ENCODE measurements around the gene RABL6.
A peak's percentile ranks its signal among the peaks of the same experiment; 100 is the strongest.
"Not testable (repeated sequence)": the region's sequence is repeated elsewhere in the genome, so short reads cannot be mapped to it uniquely, and the experiment has no call there.

Gene RABL6

GRCh38 chr9:136835932-136836904 is 28.5 kb downstream of the RABL6 start:
- no peak for DNase-seq (ENCODE audit: low read depth)

GRCh38 chr9:136837146-136837855 is 29.6 kb downstream of the RABL6 start:
- no peak for DNase-seq (ENCODE audit: low read depth)

- not testable (repeated sequence) for DNase-seq (ENCODE audit: low read depth)
These were observed 30.1 kb downstream of the RABL6 start for GRCh38 chr9:136837856-136838277.

DNA sequence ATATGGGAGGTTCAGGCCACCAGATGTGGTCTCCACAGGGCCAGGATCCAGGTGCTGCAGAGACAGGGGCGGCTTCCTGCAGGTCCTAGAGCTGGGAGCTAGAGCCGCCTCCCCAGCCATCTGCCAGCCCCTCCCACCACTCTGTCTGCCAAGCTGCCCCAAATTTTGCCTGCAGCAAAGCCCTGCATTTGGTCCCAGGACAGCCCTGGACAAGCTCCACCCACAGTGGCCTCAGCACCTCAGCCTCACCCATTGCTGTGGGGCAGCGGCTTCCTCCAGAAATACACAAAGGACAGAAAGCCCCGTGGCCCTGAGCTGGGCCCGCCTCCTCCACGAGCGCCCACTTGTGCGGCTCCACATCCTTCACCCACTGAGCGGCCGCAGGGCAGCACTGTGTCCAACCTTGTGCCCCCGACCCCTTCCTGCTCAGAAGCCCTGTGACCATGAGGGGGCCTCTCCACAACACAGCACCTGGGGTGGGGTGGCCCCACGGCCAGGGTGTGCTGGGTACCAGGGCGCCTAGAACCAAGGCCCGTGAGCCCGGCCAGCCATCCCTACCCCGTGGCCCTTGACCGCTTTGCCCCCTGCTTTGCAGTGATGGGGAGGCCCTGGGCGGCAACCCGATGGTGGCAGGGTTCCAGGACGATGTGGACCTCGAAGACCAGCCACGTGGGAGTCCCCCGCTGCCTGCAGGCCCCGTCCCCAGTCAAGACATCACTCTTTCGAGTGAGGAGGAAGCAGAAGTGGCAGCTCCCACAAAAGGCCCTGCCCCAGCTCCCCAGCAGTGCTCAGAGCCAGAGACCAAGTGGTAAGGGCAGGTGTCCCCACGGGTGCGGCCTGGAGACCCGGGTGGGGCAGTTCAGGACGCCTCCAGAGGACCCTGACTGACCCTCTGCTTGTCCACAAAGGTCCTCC is 30.8 kb downstream of the RABL6 start:
- no peak for DNase-seq (ENCODE audit: low read depth)

DNA sequence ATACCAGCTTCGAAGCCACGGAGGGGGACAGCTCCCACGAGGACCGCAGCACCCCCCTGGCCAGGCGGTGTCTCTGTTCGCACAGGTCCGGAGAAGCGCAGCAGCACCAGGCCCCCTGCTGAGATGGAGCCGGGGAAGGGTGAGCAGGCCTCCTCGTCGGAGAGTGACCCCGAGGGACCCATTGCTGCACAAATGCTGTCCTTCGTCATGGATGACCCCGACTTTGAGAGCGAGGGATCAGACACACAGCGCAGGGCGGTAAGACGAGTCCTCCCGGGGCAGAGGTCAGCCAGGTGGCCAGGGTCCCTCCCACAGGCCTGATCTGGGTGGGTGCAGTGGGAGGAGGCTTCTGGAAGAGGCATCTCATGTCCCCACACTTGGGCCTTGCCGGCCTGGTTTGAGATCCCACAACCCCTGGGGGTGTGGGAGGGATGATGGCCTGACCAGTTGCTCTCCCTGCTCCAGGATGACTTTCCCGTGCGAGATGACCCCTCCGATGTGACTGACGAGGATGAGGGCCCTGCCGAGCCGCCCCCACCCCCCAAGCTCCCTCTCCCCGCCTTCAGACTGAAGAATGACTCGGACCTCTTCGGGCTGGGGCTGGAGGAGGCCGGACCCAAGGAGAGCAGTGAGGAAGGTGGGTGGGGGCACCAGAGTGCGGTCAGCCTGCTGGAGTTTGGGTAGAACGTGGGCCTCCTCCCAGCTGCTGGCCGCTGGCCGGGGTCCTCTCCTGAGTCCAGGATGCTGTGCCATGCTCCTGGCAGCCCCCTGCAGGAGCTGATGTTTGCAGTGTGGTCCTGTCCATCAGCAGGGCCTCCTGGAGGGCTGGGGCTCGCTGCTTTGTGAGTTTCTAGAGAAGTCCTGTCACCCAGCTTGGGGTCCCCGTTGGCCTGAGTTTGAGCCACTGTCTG is 31.7 kb downstream of the RABL6 start:
- DNase-seq (ENCODE audit: low read depth), result no peak

DNA sequence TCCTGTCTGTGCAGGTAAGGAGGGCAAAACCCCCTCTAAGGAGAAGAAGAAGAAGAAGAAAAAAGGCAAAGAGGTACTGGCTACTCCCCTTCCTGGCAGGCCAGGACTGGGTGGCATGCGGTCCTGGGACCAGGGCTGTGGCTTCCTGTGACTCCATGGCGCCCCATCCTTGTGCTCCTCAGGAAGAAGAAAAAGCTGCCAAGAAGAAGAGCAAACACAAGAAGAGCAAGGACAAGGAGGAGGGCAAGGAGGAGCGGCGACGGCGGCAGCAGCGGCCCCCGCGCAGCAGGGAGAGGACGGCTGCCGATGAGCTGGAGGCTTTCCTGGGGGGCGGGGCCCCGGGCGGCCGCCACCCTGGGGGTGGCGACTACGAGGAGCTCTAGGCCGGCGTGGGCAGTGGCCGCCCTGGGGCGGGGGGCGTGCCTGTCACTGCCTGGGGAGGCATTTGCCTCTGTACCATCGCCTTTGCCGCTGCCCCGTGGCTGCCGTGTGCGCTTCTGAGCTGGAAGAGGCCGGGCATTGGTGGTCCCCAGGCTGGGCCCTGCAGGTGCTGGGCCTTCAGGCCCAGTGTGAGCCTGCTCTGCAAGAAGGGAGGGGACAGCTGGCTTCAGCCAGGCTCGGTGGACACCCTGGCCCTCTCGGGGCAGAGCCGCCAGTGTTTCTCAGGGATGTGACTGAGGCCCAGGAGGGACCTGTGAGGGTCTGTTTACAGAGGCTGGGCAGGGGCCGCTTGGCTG is 32.6 kb downstream of the RABL6 start:
- DNase-seq (ENCODE audit: low read depth), result no peak

- DNase-seq (ENCODE audit: low read depth), result no peak
These were observed 33.3 kb downstream of the RABL6 start for GRCh38 chr9:136840877-136841645.

- not testable (repeated sequence) for DNase-seq (ENCODE audit: low read depth)
These were observed 34.1 kb downstream of the RABL6 start for GRCh38 chr9:136841646-136842379.

- DNase-seq (ENCODE audit: low read depth), result peak; percentile 46
These were observed 34.7 kb downstream of the RABL6 start, which contains the start of gene AJM1 for GRCh38 chr9:136842380-136842948. Gene AJM1 (plus strand): TSS chr9:136842478. CDS start chr9:136844415, 1,937 bp downstream.

DNA sequence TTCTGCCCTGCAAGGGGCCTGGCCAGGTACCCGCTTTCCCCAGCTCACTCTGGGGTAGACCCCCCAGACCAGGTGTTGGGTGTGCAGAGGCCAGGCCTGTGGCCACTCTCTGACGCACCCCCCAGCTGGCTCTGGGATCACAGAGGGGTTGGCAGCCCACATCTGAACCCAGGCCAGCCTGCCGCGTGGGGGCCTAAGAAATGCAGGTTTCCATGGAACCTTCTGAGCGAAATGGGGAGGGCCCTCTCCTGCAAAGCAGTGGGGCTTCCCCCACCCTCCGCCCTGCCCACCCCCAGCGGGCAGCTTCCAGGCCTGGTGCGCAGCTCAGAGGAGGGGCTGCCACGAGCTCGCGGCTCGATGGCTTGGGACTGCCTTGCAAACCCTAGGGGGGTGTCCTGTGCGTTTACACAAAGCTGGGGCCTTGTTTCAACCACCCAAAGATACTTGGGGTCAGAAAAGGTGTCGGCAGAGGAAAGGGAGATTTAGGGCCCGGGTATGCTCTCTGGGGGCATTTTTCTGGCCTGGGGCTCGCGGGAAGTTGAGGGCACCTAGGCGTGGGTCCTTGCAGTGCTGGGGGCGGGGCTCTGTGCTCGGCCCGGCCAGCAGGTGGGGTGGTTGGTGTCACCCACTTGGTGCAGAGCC is 35.5 kb downstream of the RABL6 start:
- not testable (repeated sequence) for DNase-seq (ENCODE audit: low read depth)

DNA sequence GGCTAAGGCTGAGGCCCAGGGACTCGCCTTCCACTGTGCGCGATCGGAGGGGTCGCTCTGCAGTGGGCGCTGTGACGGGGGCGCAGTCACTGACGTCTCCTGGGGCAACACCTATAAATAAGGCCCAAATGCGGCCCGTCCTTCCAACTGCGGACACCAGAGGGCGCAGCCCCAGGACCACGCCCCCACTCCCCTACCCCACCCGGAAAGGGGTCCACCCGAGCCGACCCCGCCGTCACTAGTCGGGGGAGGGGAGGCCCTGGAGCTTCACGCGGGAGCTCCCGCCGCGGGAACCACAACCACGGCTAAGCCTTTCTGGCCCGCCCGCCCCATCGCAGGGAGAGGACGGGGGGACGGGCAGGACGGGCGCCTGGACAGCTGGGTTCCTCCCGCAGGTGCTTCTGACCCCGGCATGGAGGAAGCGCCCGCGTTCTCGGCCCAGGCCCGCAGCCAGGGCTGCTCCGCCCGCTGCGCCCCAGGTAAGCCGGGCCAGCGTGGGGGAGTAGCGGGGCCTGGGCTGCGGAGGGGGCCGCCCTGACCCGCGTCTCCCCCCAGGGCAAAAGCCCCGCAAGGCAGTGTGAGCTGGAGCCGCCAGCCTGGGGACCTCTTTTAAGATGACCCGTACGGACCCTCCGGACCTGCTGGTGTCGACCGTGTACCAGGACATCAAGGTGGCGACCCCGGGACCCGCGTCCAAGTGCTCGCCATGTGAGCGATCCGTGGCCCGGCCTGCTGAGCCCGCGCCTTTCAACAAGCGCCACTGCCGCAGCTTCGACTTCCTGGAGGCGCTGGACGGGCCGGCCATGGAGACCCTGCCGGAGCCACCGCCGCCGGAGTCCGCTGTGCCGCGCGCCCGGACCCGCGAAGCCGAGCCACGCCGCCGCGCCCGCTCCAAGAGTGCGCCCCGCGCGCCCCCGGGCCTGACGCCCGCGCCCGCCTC is 36.3 kb downstream of the RABL6 start:
- DNase-seq (ENCODE audit: low read depth), result peak; percentile 47

DNA sequence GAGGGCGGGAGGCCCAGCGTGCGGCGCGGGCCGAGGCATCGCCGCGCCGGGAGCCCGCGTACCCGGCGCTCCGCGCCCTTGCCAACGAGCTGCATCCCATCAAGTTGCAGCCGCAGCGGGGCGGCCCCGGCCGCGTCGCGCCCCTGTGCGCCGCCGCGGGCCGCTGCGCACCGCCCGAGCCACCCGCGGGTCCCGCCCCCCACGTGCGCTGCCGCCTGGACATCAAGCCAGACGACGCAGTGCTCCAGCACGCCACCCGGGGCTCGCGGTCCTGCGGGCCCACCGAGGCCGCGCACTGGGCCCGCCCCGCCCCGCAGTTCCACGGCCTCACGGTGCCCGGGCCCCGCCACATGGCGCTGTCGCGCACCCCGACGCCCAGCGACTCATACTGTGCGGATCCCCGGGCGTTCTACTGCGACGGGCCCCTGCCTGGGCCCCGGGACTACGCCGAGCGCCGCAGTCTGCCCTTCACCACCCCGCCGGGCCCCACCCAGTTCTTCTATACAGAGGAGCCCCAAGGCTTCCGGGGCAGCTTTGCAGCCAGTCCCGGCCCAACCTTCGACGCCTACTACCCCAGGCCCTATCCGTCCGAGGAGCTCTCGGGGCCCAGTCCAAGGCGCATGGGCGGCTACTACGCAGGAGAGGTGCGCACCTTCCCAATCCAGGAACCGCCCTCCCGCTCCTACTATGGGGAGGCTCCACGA is 37.2 kb downstream of the RABL6 start:
- no peak for DNase-seq (ENCODE audit: low read depth)

GRCh38 chr9:136845465-136846260 is 37.9 kb downstream of the RABL6 start:
- no peak for DNase-seq (ENCODE audit: low read depth)

- no peak for DNase-seq (ENCODE audit: low read depth)
These were observed 38.8 kb downstream of the RABL6 start for GRCh38 chr9:136846376-136847087.

Measured in stimulated activated CD8-positive, alpha-beta memory T cell treated with anti-CD3 and anti-CD28 coated beads, Interleukin-7, amount 100 ng/mL, for 24 hours (primary cell).